Stimulated activated CD4-positive, alpha-beta T cell treated with anti-CD3 and anti-CD28 coated beads, Interleukin-1b, Interleukin-23, amount 100 ng/mL, for 48 hours (primary cell): ENCODE results near the gene EPO.
"Not testable (repeated sequence)": the region's sequence is repeated elsewhere in the genome, so short reads cannot be mapped to it uniquely, and the experiment has no call there.

Experiments used
- DNase-seq: peaks from one replicate; pipeline ENCODE4 v3.0.0-alpha.2; 2020

The EPO gene

GRCh38 chr7:100705753-100706671 lies 14.3 kb upstream of the EPO start, which contains the start of gene POP7:
TSS of gene POP7 (plus strand) at chr7:100706121. CDS start at chr7:100706831, 710 bp downstream.
- peak; percentile 99 for DNase-seq

- no peak for DNase-seq
These were observed 13.5 kb upstream of the EPO start for GRCh38 chr7:100706672-100707311.

DNA sequence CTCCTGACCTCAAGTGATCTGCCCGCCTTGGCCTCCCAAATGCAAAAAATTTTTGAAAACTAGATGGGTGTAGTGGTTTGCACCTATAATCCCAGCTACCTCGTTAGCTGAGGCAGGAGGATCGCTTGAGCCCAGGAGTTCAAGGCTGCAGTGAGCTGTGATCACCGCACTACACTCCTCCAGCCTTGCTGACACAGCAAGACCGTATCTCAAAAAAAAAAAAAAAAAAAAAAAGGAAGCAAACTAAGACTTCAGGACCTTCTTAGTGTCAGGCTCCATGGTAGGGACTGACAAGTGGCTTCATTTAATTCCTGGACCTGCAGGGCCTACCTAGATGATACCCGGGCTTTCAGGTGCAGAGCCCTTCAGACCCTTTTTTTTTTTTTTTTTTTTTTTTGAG lies 11.9 kb upstream of the EPO start:
- no peak for DNase-seq

DNA sequence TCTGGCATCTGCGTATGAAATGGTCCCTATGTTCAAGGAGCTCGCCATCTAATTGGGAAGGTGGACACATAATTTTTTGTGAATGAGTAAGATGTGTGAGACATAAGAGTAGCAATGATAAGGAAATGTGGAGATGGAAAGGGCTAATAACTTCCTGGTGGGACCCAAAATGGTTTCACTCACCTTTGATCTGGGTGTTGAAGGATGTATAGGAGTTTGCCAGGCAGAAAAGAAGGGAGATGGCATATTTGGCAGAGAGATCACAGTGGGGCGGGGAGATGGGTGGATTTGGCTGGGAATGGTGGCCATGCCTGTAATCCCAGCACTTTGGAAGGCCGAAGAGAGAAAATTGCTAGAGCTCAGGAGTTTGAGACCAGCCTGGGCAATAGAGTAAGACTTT lies 9.8 kb upstream of the EPO start:
- no peak for DNase-seq

DNA sequence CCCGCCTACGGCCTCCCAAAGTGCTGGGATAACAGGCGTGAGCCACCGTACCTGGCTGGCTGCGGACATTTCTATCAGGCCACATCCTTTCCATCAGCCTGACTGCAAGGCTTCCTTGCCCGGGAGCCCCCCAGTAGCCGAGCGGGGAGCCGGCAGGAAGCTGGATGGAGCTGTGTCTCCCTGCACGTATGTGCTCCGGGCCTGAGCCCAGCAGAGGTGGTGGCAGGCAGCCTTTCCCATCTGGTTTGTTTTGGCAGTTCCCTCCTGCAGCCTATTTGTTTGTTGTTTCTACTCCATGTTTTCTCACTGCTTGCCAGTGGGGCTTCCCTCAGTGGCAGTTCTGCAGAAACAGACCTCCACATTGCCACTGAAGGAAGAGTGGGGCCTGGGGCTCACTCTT lies 8.9 kb upstream of the EPO start:
- no peak for DNase-seq

DNA sequence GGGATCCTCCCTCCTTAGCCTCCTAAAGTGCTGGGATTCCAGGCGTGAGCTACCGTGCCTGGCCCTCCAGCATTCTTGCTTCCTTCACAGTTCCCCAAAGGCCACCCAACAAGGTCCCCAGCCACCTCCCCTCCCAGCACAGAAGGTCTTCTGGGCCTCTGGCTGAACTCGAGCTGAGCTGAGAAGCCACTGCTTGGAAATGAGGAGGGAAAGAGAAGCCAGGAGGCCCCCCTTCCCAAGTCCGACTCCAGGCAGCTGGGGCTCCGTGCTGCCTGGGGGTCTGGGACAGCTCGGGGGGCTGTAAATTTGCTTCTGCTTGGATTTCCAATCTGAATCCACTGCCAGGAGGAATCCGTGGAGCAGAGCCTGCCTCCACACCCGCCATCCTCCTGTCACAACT lies 5.5 kb upstream of the EPO start:
- DNase-seq: no peak

DNA sequence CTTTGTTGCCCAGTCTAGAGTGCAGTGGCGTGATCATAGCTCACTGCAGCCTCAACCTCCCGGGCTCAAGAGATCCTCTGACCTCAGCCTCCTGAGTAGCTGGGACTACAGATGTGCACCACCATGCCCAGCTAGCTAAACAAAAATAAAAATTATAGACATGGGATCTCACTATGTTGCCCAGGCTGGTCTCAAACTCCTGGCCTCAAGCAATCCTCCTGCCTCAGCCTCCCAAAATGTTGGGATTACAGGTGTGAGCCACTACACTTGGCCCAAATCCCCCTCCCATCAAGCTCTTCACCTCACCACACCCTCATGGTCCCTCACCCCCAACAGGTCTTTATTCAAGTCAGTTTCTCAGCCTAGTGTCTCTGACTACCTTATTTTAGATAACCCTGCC lies 3.2 kb upstream of the EPO start:
- not testable (repeated sequence) for DNase-seq

DNA sequence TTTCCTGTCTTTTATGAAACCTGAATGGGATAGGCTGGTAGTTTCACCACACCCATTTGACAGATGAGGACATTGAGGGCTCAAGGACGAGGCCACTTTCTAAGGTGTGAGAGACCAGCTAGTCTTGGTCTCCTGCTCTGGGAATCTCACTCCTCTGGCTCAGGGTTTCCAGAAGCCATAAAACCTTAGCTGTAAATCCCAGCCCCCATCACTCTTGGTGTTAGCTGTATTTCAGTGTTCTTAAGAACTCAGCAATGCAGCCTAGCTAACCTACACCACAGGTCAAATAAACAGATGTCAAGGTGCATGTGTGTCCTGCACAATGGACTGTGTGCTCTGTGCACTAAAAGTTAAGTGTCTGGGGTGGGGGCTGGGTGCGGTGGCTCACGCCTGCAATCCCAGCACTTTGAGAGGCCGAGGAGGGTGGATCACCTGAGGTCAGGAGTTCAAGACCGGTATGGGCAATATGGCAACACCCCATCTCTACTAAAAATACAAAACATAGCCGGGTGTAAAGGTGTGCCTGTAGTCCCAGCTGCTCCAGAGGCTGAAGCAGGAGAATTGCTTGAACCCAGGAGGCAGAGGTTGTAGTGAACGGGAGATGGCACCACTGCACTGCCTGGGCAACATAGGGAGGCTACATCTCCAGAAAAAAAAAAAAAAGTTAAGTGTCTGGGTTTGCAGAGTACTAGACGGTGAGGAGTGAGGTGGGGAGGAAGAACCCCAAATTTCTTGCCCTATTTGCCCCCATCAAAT lies 567 bp upstream of the EPO start:
- no peak for DNase-seq

- no peak for DNase-seq
These were observed 620 bp downstream of the EPO start for GRCh38 chr7:100720671-100721504.

DNA sequence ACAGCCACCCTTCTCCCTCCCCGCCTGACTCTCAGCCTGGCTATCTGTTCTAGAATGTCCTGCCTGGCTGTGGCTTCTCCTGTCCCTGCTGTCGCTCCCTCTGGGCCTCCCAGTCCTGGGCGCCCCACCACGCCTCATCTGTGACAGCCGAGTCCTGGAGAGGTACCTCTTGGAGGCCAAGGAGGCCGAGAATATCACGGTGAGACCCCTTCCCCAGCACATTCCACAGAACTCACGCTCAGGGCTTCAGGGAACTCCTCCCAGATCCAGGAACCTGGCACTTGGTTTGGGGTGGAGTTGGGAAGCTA lies 1.2 kb downstream of the EPO start:
- DNase-seq: no peak

DNA sequence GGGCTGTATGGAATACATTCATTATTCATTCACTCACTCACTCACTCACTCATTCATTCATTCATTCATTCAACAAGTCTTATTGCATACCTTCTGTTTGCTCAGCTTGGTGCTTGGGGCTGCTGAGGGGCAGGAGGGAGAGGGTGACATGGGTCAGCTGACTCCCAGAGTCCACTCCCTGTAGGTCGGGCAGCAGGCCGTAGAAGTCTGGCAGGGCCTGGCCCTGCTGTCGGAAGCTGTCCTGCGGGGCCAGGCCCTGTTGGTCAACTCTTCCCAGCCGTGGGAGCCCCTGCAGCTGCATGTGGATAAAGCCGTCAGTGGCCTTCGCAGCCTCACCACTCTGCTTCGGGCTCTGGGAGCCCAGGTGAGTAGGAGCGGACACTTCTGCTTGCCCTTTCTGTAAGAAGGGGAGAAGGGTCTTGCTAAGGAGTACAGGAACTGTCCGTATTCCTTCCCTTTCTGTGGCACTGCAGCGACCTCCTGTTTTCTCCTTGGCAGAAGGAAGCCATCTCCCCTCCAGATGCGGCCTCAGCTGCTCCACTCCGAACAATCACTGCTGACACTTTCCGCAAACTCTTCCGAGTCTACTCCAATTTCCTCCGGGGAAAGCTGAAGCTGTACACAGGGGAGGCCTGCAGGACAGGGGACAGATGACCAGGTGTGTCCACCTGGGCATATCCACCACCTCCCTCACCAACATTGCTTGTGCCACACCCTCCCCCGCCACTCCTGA lies 2.4 kb downstream of the EPO start:
- no peak for DNase-seq

DNA sequence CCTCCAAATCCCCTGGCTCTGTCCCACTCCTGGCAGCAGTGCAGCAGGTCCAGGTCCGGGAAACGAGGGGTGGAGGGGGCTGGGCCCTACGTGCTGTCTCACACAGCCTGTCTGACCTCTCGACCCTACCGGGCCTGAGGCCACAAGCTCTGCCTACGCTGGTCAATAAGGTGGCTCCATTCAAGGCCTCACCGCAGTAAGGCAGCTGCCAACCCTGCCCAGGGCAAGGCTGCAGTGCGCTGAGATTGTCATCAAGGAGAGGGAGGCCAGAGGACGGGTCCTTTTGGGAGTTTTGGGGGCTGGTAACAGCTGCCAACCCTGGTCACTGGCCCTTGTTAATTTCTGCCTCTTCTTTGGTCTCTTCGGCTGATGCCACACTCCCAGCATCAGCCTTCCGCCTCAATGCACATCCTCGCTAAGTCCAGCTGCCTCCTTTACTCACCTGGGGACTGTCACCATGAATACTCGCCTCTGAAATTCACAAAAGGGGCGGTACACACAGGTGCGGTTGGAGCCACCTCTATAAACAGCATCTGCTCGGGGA lies 3.5 kb downstream of the EPO start:
- no peak for DNase-seq

DNA sequence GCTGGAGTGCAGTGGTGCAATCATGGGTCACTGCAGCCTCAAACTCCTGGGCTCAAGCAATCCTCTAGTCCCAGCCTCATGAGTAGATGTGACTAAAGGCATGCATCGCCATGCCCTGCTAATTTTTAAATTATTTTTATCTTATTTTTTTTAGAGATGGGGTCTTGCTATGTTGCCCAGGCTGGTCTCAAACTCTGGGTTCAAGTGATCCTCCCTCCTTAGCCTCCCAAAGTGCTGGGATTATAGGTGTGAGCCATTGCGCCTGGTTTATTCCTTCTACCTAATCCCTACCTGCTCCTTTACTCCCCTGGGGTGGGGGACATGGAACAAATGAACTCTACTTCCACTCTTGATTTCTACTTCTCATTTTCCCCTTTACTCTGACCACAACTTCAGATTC lies 4.1 kb downstream of the EPO start:
- not testable (repeated sequence) for DNase-seq

DNA sequence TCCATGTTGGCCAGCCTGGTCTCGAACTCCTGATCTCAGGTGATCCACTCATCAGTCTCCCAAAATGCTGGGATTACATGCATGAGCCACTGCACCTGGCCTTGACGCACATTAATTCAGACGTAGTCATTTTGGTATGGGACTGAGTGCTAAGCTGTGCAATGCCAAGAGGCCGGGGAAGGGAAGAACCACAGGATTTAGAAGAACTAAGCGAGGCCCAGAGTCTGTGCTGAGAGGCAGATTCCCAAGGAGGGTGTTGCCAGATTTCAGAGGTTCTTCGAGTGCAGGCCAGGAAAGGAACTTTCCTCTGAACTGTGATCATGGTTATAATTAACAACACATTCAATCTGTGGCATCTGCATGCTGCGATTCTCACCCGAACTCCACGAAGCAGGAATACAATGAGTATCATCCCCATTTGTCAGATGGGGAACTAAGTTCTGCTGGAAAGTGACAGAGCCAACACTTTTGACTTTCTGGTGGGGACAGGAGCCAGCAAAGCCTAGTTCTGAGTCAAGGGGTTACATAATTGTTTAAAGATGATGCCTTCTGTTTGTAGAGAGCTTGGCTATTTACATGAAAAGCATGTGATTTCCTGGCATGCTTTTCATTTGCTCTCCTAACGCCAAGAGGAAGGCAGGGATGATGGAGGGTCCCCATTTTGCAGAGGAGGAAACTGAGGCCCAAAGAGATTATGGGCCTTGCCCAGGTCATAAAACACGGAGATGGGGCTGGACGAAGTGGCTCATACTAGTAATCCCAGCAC lies 6.9 kb downstream of the EPO start:
- DNase-seq: no peak

DNA sequence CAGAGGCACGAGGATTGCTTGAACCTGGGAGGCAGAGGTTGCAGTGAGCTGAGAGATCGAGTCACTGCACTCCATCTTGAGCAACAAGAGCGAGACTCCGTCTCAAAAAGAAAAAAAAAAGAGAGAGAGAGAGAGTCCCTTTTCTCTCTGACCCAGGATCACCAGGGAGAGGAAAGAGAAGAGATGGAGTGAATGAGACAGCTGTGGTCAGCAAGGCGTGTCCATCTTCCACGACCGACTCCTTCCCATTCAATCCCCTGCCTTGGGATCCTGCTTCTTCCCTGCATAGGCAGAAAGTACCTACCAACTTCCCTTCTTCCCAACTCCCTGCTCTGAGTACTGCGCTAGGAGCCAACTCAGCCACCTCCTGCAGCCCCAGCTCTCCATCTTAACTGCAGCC lies 7.9 kb downstream of the EPO start:
- no peak for DNase-seq

GRCh38 chr7:100730136-100730800 lies 10.0 kb downstream of the EPO start:
- no peak for DNase-seq

DNA sequence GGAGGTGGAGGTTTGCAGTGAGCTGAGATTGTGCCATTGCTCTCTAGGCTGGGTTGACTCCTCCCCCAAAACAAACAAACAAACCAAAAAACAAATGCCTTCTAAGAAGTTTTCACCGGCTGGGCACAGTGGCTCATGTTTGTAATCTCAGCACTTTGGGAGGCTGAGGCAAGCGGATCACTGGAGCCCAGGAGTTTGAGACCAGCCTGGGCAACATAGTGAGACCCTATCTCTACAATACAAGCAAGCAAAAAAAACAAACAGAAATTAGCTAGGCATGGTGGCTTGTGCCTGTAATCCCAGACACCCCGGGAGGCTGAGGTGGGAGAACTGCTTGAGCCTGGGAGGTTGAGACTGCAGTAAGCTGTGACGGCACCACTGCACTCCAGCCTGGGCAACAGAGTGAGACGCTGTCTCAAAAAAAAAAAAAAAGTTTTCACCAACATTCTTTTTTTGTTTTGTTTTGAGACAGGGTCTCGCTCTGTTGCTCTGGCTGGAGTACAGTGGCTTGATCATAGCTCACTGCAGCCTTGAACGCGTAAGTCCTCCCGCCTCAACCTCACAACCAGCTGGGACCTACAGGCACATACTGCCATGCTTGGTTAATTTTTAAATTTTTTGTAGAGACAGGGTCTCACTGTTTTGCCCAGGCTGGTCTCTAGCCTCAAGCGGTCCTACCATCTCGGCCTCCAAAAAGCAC lies 11.8 kb downstream of the EPO start:
- DNase-seq: no peak

GRCh38 chr7:100735730-100736129 lies 15.5 kb downstream of the EPO start:
- DNase-seq: no peak

- no peak for DNase-seq
These were observed 16.4 kb downstream of the EPO start for GRCh38 chr7:100736671-100737070.

DNA sequence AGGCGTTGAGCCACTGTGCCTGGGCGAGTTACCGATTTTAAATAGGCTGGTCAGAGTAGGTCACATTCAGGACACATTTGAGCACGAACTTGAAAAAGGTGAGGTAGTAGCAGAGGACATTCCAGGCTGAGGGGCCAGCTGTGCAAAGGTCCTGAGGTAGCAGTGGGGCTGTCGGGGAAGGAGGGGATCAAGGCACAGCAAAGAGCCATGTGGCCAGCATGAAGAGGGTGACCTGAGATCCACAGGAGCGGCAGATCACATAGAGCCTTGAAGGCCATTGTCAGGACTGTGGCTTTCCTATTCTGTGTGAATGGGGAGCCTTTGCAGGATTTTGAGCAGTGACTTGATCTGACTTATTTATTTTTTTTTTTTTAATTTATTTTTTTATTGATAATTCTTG lies 19.7 kb downstream of the EPO start:
- no peak for DNase-seq
